Dendritic cell treated with granulocyte-macrophage colony-stimulating factor and Interleukin-4, amounts not matched to agents 40 ng/mL and 50 ng/mL, for 4 days (primary cell): ENCODE data around the gene ING4.
A peak's percentile ranks its signal among the peaks of the same experiment; 100 is the strongest.

Experiments
- H3K27ac Mint-ChIP-seq: one replicate; pipeline ENCODE4 v1.8.0; 2022; ENCODE audit warnings: mild to moderate bottlenecking, mixed read lengths
- H3K27me3 Mint-ChIP-seq: one replicate; pipeline ENCODE4 v1.8.0; 2022; ENCODE audit warnings: mild to moderate bottlenecking, mixed read lengths
- H3K36me3 Mint-ChIP-seq: one replicate; pipeline ENCODE4 v1.8.0; 2022; ENCODE audit warnings: low read depth, mixed read lengths
- H3K4me1 Mint-ChIP-seq: one replicate; pipeline ENCODE4 v1.8.0; 2022; ENCODE audit warnings: low read depth, mixed read lengths
- H3K4me3 Mint-ChIP-seq: one replicate; pipeline ENCODE4 v1.8.0; 2022; ENCODE audit warnings: mild to moderate bottlenecking, moderate library complexity, mixed read lengths
- H3K9me3 Mint-ChIP-seq: one replicate; pipeline ENCODE4 v1.8.0; 2022; ENCODE audit warnings: mixed read lengths
- intact Hi-C: fragments of 100-400 bp; cut with micrococcal nuclease; formaldehyde crosslinking; loops from one replicate; pipeline ENCODE4 v1.15.0; 2022

The ING4 gene

GRCh38 chr12:6603095-6603567 is 59.8 kb downstream of the ING4 start:
- peaks cover 82% of the 10 kb centered on the region for H3K36me3 Mint-ChIP-seq
- peak overlapping the region; percentile 60 for H3K4me3 Mint-ChIP-seq
- intact Hi-C loops: no loop called here
- H3K4me1 Mint-ChIP-seq: peaks cover 43% of the 10 kb centered on the region
- H3K27ac Mint-ChIP-seq: peak overlapping the region; percentile 60
- no peaks in the 10 kb centered on the region for H3K9me3 Mint-ChIP-seq
- no peaks in the 10 kb centered on the region for H3K27me3 Mint-ChIP-seq

GRCh38 chr12:6602526-6602925 is 60.4 kb downstream of the ING4 start:
- H3K4me3 Mint-ChIP-seq: no peak overlapping the region

More at GRCh38 chr12:6602526-6602925, 60.4 kb downstream of the ING4 start:
- H3K27me3 Mint-ChIP-seq: no peaks in the 10 kb centered on the region
- H3K27ac Mint-ChIP-seq: peak overlapping the region; percentile 60
- intact Hi-C loops: no loop called here
- H3K4me1 Mint-ChIP-seq: peaks cover 43% of the 10 kb centered on the region
- no peaks in the 10 kb centered on the region for H3K9me3 Mint-ChIP-seq
- peaks cover 88% of the 10 kb centered on the region for H3K36me3 Mint-ChIP-seq
